ENCODE data around the gene ODAD3.
A peak's percentile ranks its signal among the peaks of the same experiment; 100 is the strongest.
"Not testable (repeated sequence)": the region's sequence is repeated elsewhere in the genome, so short reads cannot be mapped to it uniquely, and the experiment has no call there.

ODAD3 gene

DNA sequence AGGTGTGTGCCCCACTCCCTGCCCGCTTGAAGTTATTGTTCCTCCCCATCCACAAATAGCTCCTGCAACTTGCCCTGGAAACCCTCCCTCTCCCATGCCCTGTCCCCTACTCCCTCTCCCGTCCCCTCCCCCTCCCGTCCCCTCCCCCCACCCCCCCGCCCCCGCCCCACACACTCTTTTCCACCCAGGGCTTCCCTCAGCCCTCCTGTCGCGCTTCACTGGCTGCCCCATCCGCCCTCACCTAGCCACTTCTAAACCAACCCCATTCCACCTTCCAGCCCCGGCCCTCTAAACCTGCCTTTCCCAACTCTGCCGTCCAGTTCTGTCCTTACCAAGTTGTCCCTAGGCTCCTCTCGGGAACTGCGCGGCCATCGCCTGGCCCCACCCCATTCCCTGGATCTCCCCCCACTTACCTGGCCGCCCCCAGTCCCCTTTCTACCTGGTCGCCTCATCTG is 16.8 kb downstream of the ODAD3 start:
- H3K4me1 Mint-ChIP-seq, result peaks cover 37% of the 10 kb centered on the region
- no peak overlapping the region for H3K27ac Mint-ChIP-seq
- no peak for DNase-seq (ENCODE audit: low spot score in 2 of 2)
- peak overlapping the region; percentile 86 for H3K4me3 Mint-ChIP-seq
- ATAC-seq (ENCODE audit: low read depth), result no peak
- H3K9me3 Mint-ChIP-seq, result no peaks in the 10 kb centered on the region
- H3K36me3 Mint-ChIP-seq, result no peaks in the 10 kb centered on the region
- H3K27me3 Mint-ChIP-seq, result peaks cover 20% of the 10 kb centered on the region

DNA sequence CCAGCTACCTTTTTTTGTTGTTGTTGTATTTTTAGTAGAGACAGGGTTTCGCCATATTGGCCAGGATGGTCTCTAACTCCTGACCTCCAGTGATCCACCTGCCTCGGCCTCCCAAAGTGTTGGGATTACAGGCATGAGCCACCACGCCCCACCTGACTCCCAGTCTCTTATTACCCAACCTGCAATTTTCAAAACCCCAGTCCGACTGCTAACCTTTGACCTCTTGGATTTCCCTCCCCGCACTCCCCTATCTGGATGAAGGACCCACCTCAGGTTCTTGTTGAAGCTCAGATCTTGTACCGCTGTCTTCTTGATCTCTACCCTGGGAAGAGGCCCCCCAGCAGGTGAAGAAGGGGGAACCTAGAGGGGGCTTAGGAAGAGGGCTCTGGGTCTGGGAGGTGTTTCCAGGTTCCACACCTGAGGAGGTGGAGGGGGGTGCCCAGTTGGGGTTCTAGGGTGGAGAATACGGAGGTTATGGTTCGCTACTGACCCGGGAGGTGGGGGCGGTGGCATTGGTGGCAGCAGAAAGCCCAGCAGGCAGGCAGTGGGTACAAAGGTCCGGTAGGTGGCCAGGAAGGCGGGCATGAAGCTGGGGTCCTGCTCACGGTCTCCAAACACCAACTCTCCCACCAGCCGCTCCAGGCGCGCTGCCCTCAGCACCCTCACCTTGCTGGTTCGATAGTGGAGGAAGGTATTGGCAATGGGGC is 18.4 kb downstream of the ODAD3 start:
- DNase-seq (ENCODE audit: low spot score in 2 of 2), result no peak
- Mint-ChIP-seq H3K36me3 (no peaks in the 10 kb centered on the region), H3K4me1 (peaks cover 25% of the 10 kb centered on the region), H3K9me3 (no peaks in the 10 kb centered on the region), H3K27ac (no peak overlapping the region), H3K4me3 (no peak overlapping the region), H3K27me3 (peaks cover 18% of the 10 kb centered on the region)
- ATAC-seq (ENCODE audit: low read depth), result no peak

DNA sequence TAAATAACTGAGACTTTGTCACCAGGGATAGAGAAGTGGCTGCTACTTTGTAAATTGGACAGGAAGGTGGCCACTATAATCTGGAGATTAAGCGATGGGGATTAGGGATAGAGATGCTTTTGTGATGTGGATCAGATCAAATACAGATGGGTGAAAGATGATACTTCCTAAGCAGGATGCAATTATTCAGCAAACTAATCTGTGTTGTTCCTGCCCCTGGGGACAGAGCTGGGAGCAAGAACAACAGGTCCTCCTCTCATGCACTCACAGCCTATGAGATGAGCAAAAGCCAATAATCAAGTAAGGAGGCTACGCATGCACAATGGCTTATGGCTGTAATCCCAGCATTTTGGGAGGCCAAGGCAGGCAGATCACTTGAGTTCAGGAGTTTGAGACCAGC is 20.4 kb downstream of the ODAD3 start:
- no peak overlapping the region for H3K4me3 Mint-ChIP-seq
- H3K9me3 Mint-ChIP-seq, result no peaks in the 10 kb centered on the region
- peaks cover 13% of the 10 kb centered on the region for H3K4me1 Mint-ChIP-seq

DNA sequence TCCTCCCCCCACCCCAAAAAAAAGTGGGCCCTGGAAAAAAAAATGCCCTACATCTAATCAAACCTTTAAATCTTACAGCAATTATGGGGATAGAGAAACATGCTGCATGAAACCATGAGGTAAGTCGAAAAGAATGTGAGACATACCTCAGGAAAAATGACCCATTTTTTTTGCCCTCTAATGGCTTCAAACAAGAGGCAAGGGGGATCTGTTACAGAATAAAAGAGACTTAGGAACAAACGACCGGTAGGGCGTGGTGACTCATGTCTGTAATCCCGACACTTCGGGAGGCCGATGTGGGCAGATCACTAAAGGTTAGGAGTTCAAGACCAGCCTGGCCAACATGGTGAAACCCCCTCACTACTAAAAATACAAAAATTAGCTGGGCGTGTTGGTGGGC is 24.2 kb downstream of the ODAD3 start:
- Mint-ChIP-seq H3K27ac (no peak overlapping the region), H3K4me3 (no peak overlapping the region), H3K27me3 (peaks cover 3% of the 10 kb centered on the region), H3K36me3 (no peaks in the 10 kb centered on the region), H3K9me3 (no peaks in the 10 kb centered on the region), H3K4me1 (peaks cover 3% of the 10 kb centered on the region)
- ATAC-seq (ENCODE audit: low read depth) (no peak), DNase-seq (ENCODE audit: low spot score in 2 of 2) (no peak)

More for the DNA sequence above, 20.4 kb downstream of the ODAD3 start:
- Mint-ChIP-seq H3K36me3 (no peaks in the 10 kb centered on the region), H3K27ac (no peak overlapping the region), H3K27me3 (peaks cover 8% of the 10 kb centered on the region)
- DNase-seq (ENCODE audit: low spot score in 2 of 2) (no peak), ATAC-seq (ENCODE audit: low read depth) (no peak)

DNA sequence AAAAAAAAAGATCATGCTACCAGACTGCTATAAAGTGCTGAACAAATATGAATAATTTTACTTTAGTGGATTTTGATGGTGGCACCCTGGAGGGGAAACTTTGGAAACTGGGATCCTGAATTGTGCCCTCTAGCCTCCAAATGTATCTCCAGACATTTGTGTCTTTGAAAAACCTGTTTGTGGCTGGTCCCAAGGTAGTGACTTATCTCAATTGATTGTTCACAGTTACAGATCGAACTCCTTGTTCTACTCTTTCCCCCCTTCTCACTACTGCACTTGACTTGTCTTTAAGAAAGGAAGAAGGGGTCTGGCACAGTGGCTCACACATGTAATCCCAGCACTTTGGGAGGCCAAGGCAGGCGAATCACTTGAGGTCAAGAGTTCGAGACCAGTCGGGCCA is 26.3 kb downstream of the ODAD3 start:
- H3K27me3 Mint-ChIP-seq, result peaks cover 3% of the 10 kb centered on the region
- no peak overlapping the region for H3K4me3 Mint-ChIP-seq
- no peak for DNase-seq (ENCODE audit: low spot score in 2 of 2)
- no peaks in the 10 kb centered on the region for H3K36me3 Mint-ChIP-seq
- H3K9me3 Mint-ChIP-seq, result no peaks in the 10 kb centered on the region
- no peak for ATAC-seq (ENCODE audit: low read depth)
- no peak overlapping the region for H3K27ac Mint-ChIP-seq
- peaks cover 3% of the 10 kb centered on the region for H3K4me1 Mint-ChIP-seq

DNA sequence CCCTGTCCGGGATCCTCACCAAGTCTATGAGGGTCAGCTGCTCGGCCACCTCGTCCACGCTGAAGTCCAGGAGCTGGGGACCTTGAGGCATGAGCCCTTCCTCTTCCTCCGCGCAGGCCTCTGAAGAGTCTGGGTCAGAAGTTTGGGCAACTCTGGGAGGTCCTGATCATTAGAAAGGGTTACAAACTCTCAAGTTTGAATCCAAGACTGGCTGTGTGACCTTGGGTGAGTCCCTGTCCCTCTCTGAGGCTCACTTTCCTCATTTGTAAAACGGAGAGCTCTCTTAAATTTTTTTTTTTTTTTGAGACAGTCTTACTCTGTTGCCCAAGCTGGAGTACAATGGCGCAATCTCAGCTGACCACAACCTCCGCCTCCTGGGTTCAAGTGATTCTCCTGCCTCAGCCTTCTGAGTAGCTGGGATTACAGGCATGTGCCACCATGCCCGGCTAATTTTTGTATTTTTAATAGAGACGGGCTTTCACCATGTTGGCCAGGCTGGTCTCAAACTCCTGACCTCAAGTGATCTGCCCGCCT is 28.2 kb downstream of the ODAD3 start:
- H3K27ac Mint-ChIP-seq; H3K27me3 Mint-ChIP-seq; H3K36me3 Mint-ChIP-seq; H3K9me3 Mint-ChIP-seq; H3K4me1 Mint-ChIP-seq; ATAC-seq (ENCODE audit: low read depth); DNase-seq (ENCODE audit: low spot score in 2 of 2); H3K4me3 Mint-ChIP-seq: not testable (repeated sequence)

DNA sequence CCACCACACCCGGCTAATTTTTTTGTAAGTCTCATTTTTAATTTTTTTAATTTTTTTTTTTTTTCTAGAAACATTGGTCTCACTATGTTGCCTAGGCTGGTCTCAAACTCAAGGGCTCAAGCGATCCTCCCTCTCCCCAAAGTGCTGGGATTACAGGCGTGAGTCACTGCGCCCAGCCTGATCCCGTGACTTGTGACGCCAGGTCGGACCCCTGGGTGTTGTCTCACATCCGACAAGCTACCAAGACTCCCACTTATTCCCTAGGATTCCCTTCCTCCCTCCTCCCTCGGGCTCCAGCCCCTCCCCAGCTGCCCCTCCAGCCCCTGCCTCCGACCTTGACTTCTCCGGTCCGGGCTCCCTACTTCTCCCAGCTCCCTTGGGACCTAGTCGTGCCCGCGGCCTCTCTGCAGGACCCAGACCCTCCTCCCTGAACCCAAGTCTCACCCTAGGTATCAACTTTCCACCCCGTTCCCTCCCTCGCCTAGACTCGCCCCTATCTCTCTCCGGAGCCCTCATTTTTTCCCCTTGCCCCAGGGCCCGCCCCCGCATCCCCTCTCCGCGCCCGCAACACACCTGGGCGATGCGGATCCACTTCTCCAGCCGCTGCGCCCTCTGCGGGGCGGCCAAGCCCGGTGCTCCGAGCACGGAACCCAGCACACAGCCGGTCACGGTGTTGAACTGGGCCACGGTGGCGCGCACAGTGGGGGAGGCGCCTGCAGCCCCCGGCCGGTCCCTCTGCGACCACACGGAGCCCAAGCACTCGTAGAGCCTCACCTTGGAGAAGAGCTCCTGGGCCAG is 28.9 kb downstream of the ODAD3 start:
- ATAC-seq (ENCODE audit: low read depth), result peak; percentile 98
- Mint-ChIP-seq H3K9me3 (no peaks in the 10 kb centered on the region), H3K4me1 (peaks cover 3% of the 10 kb centered on the region), H3K27ac (peak overlapping the region; percentile 20), H3K36me3 (no peaks in the 10 kb centered on the region), H3K27me3 (peaks cover 3% of the 10 kb centered on the region), H3K4me3 (peak overlapping the region; percentile 5)
- DNase-seq (ENCODE audit: low spot score in 2 of 2), result peak in 1 of 2 donors; percentile 48

DNA sequence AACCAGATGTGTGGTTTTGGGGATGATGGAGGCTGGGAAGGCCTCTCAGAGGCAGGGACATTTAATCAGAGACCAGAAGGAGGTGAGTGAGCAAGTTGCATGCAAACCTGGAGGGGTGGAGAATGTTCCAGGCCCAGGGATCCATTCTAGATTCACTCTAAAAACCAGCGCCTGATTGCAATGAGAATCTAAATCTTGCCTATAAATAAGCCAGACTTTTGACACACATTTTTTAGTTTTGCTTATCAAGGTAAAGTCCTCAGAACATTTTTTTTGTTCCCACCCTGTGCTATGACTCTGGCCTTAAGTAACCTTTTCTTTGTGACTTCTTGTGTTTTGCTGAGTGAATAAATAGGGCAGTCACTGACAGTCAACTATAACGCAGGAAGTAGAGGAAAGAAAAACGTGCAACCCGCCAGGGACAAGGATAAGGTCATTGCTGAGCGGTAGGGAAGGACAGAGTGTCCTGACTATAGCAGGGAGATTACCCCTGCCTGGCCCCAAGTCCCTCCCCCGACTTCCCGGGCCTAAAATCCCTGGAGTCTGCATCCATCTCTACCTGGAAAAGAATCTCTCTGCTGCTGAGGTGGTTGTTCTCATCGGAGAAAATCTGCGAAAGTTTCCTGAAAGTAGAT is 30.2 kb downstream of the ODAD3 start:
- peaks cover 6% of the 10 kb centered on the region for H3K4me1 Mint-ChIP-seq
- H3K9me3 Mint-ChIP-seq, result no peaks in the 10 kb centered on the region
- H3K4me3 Mint-ChIP-seq, result no peak overlapping the region
- H3K27me3 Mint-ChIP-seq, result peaks cover 11% of the 10 kb centered on the region
- DNase-seq (ENCODE audit: low spot score in 2 of 2) (no peak), ATAC-seq (ENCODE audit: low read depth) (no peak)
- H3K27ac Mint-ChIP-seq, result no peak overlapping the region
- no peaks in the 10 kb centered on the region for H3K36me3 Mint-ChIP-seq

DNA sequence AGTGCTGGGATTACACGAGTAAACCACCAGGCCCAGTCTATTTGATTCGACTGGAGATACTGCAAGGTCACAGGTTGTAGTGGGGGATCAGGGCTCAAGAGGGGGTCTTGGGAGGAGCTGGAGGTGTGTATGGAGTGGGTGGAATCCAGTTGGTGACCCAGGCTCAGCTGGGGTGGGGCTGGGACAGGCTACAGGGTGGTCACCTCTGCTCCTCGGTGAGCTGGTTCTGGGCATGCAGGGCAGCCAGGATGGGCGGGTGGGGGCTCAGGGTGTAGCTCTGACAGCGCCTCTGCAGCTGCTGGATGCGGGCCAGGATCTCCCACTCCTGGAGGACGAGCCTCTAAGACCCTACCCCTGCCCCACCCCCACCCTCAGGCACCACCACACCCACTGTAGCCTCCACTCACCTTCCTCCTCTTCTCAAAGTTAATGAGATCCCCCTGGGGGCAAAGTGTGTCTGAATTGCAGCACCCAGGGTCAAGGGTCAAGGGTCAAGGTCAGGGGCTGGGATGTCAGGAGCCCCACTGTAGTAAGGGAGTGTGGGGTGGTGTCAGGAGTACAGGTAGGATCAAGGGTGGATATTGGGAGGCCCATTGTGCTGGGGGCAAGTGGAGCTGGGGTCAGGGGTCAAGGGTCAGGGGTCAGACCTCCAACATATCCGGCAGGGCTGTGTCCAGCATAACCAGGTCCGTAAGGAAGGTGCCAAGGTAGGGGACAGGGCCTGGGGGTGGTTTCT is 32.9 kb downstream of the ODAD3 start:
- no peak overlapping the region for H3K27ac Mint-ChIP-seq
- no peaks in the 10 kb centered on the region for H3K36me3 Mint-ChIP-seq
- peaks cover 11% of the 10 kb centered on the region for H3K27me3 Mint-ChIP-seq
- H3K4me3 Mint-ChIP-seq, result no peak overlapping the region
- H3K9me3 Mint-ChIP-seq, result no peaks in the 10 kb centered on the region
- ATAC-seq (ENCODE audit: low read depth), result no peak
- DNase-seq (ENCODE audit: low spot score in 2 of 2), result no peak
- H3K4me1 Mint-ChIP-seq, result peaks cover 6% of the 10 kb centered on the region

DNA sequence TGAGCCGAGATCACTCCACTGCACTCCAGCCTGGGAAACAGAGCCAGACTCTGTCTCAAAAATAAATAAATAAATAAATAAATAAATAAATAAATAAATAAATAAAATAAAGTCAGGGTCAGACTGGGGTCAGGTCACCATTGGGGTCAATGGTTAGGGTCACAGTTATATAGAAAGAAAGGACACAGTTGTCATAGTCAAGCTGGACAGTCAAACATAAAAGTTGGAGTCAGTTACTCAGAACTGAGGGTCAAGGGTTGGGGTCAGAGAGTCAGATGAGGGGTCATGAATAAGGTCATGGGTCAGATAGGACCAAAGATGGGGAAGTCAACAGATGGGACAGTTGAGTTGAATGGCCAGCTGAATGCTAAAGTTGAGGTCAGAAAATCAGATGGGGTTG is 34.1 kb downstream of the ODAD3 start:
- Mint-ChIP-seq H3K4me1 (peaks cover 3% of the 10 kb centered on the region), H3K4me3 (no peak overlapping the region), H3K27me3 (peaks cover 13% of the 10 kb centered on the region), H3K36me3 (no peaks in the 10 kb centered on the region), H3K9me3 (no peaks in the 10 kb centered on the region), H3K27ac (no peak overlapping the region)
- ATAC-seq (ENCODE audit: low read depth) (no peak), DNase-seq (ENCODE audit: low spot score in 2 of 2) (no peak)

DNA sequence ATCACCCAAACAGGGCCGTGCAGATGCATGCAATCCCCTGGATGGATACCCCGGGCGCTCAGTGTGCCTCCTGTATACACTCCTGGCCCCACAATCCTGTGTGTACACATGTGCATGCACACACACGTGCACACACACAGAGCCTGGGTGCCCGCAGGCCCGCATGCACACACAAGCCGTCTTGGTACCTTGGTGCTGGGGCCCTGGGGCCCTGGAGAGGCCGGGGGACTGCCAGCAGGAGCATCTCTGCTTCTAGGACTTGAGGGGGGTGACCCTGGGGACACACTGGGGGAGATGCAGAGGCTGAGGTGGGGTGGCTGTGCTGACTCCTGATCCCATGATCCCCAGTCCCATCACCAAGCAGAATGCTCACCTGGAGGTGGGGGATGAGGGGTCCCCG is 35.3 kb downstream of the ODAD3 start:
- DNase-seq (ENCODE audit: low spot score in 2 of 2), result no peak
- peaks cover 17% of the 10 kb centered on the region for H3K27me3 Mint-ChIP-seq

DNA sequence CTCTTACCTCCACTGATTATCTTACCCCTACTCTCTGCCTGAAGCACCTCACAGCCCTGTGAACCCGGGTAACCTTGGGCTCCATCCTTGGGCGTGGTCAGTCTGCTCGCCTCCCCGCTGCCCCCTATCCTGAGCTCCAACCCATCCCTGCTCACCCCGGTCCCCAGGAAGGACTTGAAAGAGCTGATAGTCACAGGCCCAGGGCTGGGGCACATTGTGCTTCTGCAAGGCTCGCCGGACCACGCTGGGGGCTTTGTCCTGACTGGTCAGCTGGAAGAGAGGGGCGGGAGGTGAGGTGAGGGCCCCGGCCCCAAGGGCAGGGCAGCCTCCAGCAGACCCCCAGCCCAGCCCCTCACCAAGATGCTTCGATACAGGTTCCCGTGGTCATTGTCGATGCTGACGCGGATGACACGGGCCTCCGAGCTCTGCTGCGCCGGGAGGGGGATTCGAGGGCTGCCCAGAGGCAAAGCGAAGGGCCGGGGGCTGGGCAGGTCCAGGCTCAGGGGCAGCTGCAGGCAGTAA is 37.8 kb downstream of the ODAD3 start:
- Mint-ChIP-seq H3K4me3 (no peak overlapping the region), H3K27me3 (peaks cover 17% of the 10 kb centered on the region), H3K4me1 (peaks cover 15% of the 10 kb centered on the region), H3K36me3 (no peaks in the 10 kb centered on the region), H3K27ac (no peak overlapping the region), H3K9me3 (no peaks in the 10 kb centered on the region)
- DNase-seq (ENCODE audit: low spot score in 2 of 2) (no peak), ATAC-seq (ENCODE audit: low read depth) (no peak)

More for the DNA sequence above, 35.3 kb downstream of the ODAD3 start:
- H3K4me3 Mint-ChIP-seq, result no peak overlapping the region
- H3K9me3 Mint-ChIP-seq, result no peaks in the 10 kb centered on the region
- no peaks in the 10 kb centered on the region for H3K36me3 Mint-ChIP-seq
- no peak overlapping the region for H3K27ac Mint-ChIP-seq
- no peak for ATAC-seq (ENCODE audit: low read depth)
- H3K4me1 Mint-ChIP-seq, result peaks cover 8% of the 10 kb centered on the region

DNA sequence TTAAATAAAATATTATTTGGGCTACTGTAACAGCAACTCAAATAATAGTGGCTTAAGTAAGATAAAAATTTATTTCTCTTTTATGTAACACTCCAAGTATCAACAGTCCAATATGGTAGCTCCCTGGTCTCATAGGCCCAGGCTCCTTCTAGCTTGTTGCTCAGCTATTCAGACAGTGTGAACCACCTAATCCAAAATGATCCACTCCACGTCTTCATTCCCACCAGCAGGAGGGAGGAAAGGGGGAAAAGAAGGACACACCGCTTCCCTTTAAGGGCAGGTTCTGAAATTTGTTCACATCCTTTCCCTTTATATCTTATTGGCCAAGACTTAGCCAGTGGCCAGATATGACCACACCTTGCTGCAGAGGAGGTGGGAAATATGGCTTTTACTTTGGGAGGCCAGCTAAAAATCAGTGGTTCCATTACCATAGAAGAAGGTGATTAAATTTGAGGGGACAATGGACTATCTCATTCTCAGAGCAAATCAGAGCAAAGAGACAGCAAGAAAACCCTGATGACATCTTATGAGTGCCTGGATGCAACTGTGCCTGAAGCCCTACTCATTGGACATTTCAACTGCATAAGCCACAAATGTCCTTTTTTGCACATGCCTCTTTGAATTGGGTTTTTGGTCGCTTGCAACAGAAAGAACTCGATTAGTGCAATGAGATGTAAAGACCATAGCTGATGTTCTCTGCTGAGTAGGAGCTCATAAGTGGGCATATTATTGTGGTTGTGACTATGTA is 43.8 kb downstream of the ODAD3 start:
- Mint-ChIP-seq H3K4me3 (no peak overlapping the region), H3K27ac (no peak overlapping the region), H3K27me3 (peaks cover 4% of the 10 kb centered on the region), H3K9me3 (peaks cover 4% of the 10 kb centered on the region), H3K4me1 (peaks cover 18% of the 10 kb centered on the region), H3K36me3 (no peaks in the 10 kb centered on the region)
- no peak for ATAC-seq (ENCODE audit: low read depth)
- no peak for DNase-seq (ENCODE audit: low spot score in 2 of 2)
